ENCODE measurements around the gene NUP205.
A peak's percentile ranks its signal among the peaks of the same experiment; 100 is the strongest.

The NUP205 gene, protein sequence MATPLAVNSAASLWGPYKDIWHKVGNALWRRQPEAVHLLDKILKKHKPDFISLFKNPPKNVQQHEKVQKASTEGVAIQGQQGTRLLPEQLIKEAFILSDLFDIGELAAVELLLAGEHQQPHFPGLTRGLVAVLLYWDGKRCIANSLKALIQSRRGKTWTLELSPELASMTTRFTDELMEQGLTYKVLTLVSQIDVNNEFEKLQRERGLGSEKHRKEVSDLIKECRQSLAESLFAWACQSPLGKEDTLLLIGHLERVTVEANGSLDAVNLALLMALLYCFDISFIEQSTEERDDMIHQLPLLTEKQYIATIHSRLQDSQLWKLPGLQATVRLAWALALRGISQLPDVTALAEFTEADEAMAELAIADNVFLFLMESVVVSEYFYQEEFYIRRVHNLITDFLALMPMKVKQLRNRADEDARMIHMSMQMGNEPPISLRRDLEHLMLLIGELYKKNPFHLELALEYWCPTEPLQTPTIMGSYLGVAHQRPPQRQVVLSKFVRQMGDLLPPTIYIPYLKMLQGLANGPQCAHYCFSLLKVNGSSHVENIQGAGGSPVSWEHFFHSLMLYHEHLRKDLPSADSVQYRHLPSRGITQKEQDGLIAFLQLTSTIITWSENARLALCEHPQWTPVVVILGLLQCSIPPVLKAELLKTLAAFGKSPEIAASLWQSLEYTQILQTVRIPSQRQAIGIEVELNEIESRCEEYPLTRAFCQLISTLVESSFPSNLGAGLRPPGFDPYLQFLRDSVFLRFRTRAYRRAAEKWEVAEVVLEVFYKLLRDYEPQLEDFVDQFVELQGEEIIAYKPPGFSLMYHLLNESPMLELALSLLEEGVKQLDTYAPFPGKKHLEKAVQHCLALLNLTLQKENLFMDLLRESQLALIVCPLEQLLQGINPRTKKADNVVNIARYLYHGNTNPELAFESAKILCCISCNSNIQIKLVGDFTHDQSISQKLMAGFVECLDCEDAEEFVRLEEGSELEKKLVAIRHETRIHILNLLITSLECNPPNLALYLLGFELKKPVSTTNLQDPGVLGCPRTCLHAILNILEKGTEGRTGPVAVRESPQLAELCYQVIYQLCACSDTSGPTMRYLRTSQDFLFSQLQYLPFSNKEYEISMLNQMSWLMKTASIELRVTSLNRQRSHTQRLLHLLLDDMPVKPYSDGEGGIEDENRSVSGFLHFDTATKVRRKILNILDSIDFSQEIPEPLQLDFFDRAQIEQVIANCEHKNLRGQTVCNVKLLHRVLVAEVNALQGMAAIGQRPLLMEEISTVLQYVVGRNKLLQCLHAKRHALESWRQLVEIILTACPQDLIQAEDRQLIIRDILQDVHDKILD (N-terminal part only)

DNA sequence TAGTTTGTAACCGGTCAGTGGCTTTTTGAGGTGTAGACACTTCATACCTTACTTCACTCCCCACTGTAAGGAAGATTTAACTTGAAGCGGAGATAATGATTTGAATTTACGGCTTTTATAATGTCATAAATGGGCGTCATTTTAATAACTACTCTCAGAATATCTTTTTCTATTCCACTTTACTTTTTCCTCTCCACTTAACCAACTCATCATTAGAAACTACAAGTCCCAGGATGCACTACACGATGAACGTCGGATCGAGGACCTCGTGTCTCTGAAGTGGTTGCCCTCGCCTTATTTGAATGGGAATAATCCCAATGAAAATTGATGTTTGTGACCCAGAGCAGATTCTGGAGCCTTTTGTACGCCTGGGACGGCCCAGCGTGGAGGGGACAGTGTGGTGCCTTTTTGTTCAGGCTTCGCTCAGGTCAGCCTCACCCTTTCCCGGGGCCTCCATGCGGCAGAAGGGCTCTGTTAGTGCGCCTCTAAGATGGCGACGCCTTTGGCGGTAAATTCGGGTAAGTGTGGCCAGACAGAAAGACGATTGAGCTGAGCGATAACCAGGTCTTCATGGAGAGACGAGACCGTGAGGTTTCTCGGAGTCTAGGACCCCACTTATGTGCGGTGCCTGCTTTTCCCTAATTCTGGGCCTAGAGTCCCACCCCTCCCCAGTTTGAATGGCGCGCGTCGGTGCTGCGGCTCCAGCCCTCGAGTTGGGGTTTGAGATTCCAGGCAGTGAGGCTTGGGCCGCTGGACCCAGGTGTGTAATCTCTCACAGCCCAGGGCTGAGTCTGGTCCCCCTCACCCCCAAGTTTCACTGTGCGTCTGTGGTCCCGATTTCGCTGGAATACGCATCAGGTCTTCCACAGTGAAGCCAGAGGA is at the start of gene NUP205:
Gene NUP205, plus strand, starts transcription at position 463 of the 882 bp plus-strand sequence. Its CDS starts 28 bp downstream, at position 491.
- Histone ChIP-seq H4K20me1 (ENCODE audit: insufficient read depth) (peaks cover 9% of the 10 kb centered on the region; the same call in 1 of the 2 replicates), H3K4me1 (ENCODE audit: low read depth, poor library complexity, severe bottlenecking) (peaks cover 24% of the 10 kb centered on the region), H3K9ac (peak within 1 kb of the TSS; percentile 99), H3K27ac (peak within 1 kb of the TSS; percentile 97), H3K4me2 (peak within 1 kb of the TSS; percentile 86), H3K27me3 (ENCODE audit: insufficient read depth, low read depth) (no peaks in the 10 kb centered on the region), H3K36me3 (ENCODE audit: insufficient read depth) (no peaks in the 10 kb centered on the region; the same call in 1 of the 2 replicates), H3K79me2 (ENCODE audit: insufficient read depth, low read depth) (peaks cover 51% of the 10 kb centered on the region), H2AFZ (ENCODE audit: low read depth) (peak within 1 kb of the TSS; percentile 90), H3K4me3 (IDR thresholded peaks at IDR 0.05; ENCODE audit: insufficient read depth, low read depth, low read length) (peak within 1 kb of the TSS; percentile 84)
- TF ChIP-seq, protein P1, sequence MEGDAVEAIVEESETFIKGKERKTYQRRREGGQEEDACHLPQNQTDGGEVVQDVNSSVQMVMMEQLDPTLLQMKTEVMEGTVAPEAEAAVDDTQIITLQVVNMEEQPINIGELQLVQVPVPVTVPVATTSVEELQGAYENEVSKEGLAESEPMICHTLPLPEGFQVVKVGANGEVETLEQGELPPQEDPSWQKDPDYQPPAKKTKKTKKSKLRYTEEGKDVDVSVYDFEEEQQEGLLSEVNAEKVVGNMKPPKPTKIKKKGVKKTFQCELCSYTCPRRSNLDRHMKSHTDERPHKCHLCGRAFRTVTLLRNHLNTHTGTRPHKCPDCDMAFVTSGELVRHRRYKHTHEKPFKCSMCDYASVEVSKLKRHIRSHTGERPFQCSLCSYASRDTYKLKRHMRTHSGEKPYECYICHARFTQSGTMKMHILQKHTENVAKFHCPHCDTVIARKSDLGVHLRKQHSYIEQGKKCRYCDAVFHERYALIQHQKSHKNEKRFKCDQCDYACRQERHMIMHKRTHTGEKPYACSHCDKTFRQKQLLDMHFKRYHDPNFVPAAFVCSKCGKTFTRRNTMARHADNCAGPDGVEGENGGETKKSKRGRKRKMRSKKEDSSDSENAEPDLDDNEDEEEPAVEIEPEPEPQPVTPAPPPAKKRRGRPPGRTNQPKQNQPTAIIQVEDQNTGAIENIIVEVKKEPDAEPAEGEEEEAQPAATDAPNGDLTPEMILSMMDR (conservative IDR thresholded peaks at IDR 0.05; ENCODE audit: low read depth, low read length) = no peak

DNA sequence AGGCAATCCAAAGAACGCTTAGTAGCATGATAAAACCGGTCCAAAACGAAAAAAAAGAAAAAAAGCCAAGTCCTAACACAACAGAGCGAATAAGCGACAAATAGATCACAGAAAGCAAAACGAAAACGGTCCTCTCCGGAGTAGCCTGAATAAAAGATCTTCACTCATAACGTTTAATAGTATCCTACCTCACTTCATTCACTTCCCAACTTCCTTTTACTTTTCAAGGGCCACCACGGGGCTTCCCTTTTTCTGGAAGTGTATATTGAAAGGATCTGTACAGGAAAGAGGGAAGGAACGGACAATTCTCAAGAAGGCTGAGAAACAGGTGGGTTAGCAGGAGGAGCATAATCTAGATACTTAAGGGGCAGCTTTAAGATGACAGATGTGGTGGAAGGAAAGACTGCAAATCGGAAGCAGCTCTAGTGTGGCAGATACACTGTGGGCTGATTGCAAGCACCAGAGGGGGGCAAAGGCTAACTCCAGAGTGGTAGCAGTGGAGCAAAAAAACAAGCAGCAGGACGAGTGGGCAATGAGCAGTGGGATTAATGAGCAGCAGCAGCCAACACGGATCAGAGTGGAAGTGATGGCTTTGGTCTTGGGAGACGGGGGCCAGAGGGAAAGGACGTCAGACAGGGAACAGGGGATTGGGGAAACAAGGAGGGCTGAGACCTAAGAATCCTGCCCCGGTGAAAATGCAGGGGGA is 48.7 kb upstream of the NUP205 start:
- Histone ChIP-seq H2AFZ (ENCODE audit: low read depth) (peak overlapping the region; percentile 96; the same call in 1 of the 2 replicates), H3K4me2 (peak overlapping the region; percentile 67), H3K9ac (peak overlapping the region; percentile 88), H3K4me3 (IDR thresholded peaks at IDR 0.05; ENCODE audit: insufficient read depth, low read depth, low read length) (peak overlapping the region; percentile 83), H3K36me3 (ENCODE audit: insufficient read depth) (no peaks in the 10 kb centered on the region), H3K27ac (peak overlapping the region; percentile 75), H3K79me2 (ENCODE audit: insufficient read depth, low read depth) (peaks cover 53% of the 10 kb centered on the region), H4K20me1 (ENCODE audit: insufficient read depth) (peaks cover 3% of the 10 kb centered on the region; the same call in 1 of the 2 replicates), H3K4me1 (ENCODE audit: low read depth, poor library complexity, severe bottlenecking) (peaks cover 57% of the 10 kb centered on the region), H3K27me3 (ENCODE audit: insufficient read depth, low read depth) (no peaks in the 10 kb centered on the region)
- TF ChIP-seq, protein P1 (conservative IDR thresholded peaks at IDR 0.05; ENCODE audit: low read depth, low read length) = no peak

DNA sequence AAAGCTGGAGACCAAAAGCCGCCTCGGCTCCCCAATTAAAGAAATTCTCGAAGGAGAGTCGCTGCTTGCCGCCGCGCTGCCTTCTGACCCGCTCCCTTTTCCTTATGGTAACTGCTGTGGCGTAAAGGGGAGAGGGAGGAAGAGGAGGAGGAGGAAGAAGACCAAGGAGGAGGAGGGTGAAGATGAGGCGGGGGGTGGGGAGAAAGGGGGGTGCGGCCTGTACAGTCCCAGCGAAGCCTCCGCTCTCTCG is 48.2 kb upstream of the NUP205 start:
- Histone ChIP-seq H3K27me3 (ENCODE audit: insufficient read depth, low read depth) (no peaks in the 10 kb centered on the region), H3K9ac (peak overlapping the region; percentile 88), H3K79me2 (ENCODE audit: insufficient read depth, low read depth) (peaks cover 51% of the 10 kb centered on the region), H3K4me1 (ENCODE audit: low read depth, poor library complexity, severe bottlenecking) (peaks cover 61% of the 10 kb centered on the region), H3K4me3 (IDR thresholded peaks at IDR 0.05; ENCODE audit: insufficient read depth, low read depth, low read length) (peak overlapping the region; percentile 83), H3K4me2 (peak overlapping the region; percentile 67), H3K36me3 (ENCODE audit: insufficient read depth) (no peaks in the 10 kb centered on the region), H4K20me1 (ENCODE audit: insufficient read depth) (peaks cover 3% of the 10 kb centered on the region; the same call in 1 of the 2 replicates), H2AFZ (ENCODE audit: low read depth) (peak overlapping the region; percentile 96; the same call in 1 of the 2 replicates), H3K27ac (peak overlapping the region; percentile 75)
- TF ChIP-seq, protein P1 (conservative IDR thresholded peaks at IDR 0.05; ENCODE audit: low read depth, low read length) = no peak

Data from KMS-11 (cell line).